Omental fat pad (tissue), 4 donors: ENCODE results near the gene DOCK4. TPM values are rescaled to one million over a fixed set of nuclear protein-coding genes. Genes with fewer than 3 reads are reported as not detected.

Source experiments
- ATAC-seq: fragments of 150-250 bp; one replicate; pipeline ENCODE4 v1.9.1; 2016; ENCODE audit warnings: mild to moderate bottlenecking, moderate library complexity; ENCODE audit not compliant: low FRiP score
- DNase-seq: peaks from one replicate; pipeline ENCODE4 v3.0.0-alpha.2; 2019; ENCODE audit warnings: low spot score
- small RNA-seq: library from RNA; depleted of rRNA; stranded (forward); fragments of <200 nt; gene quantifications from one replicate; pipeline ENCODE3, GENCODE V24; 2016
- total RNA-seq, 4 donors: library from RNA; depleted of rRNA; stranded (reverse); fragments of >200 nt; gene quantifications; one replicate each; pipeline ENCODE4 v1.1.0, GENCODE V29; 2016
- TF ChIP-seq, protein P1 (sequence below), 3 donors: fragments of 450-650 bp; IDR thresholded peaks; one replicate each; pipeline ENCODE4 v1.5.1; 2016 to 2017; ENCODE audit warnings: antibody characterized with exemption in 3 of 3, mild to moderate bottlenecking in 3 of 3, moderate library complexity in 2 of 3

The DOCK4 gene
- total RNA-seq, 4 donors from 2014 or later, result 47.5 to 86.9 (median 59.7) TPM

DNA sequence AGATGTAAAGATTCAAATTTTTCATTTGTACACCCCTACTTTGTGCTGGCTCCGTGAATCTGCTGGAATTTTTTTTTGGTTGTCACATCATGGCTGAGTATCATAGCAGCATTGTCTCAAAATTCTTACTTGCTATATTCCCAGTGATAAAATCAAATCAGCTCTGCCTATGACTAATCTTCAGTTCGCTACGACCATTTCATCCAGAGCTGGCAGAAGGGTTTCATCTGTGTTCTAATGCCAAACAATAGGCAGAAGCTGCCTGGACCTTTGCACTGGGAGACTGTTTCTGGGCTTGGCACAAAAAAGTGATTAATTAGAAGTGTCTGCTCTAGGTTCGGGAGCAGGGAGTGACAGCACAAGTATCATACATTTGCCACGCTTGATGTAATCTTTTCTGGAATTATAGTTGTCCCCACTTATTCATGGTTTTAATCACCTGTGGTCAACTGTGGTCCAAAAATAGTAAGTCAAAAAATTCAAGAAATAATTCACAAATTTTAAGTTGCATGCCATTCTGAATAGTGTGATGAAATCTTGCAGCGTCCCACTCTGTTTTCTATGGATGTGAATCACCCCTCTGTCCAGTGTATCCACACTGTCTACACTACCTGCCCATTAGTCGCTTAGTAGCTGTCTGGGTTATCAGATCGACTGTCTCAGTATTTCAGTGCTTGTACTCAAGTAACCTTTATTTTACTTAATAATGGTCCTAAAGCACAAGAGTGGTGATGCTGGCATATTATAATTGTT lies 523.4 kb downstream of the DOCK4 start:
- DNase-seq (no peak), ATAC-seq (no peak)
- TF ChIP-seq, protein P1, sequence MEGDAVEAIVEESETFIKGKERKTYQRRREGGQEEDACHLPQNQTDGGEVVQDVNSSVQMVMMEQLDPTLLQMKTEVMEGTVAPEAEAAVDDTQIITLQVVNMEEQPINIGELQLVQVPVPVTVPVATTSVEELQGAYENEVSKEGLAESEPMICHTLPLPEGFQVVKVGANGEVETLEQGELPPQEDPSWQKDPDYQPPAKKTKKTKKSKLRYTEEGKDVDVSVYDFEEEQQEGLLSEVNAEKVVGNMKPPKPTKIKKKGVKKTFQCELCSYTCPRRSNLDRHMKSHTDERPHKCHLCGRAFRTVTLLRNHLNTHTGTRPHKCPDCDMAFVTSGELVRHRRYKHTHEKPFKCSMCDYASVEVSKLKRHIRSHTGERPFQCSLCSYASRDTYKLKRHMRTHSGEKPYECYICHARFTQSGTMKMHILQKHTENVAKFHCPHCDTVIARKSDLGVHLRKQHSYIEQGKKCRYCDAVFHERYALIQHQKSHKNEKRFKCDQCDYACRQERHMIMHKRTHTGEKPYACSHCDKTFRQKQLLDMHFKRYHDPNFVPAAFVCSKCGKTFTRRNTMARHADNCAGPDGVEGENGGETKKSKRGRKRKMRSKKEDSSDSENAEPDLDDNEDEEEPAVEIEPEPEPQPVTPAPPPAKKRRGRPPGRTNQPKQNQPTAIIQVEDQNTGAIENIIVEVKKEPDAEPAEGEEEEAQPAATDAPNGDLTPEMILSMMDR (IDR thresholded peaks at IDR 0.05), result no peak

DNA sequence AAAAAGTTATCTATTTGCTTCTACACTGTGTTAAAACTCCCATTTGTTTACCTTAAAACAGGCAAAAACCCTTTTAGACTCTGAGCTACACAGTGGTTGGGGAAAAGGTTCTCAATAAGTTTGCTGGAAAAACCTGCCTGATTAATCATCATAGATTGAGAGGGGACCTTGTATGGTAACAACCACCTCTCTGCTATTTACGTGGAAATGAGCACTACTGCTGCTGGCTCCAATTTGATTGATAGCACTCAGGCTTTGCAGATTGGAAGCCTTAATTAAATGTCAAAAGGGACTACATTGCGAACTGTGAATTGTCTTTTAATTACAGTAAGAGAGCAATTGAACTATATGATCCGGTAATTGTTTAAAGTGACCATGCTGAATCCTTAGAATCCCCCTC lies 525.0 kb downstream of the DOCK4 start:
- TF ChIP-seq, protein P1 (IDR thresholded peaks at IDR 0.05), result no peak
- no peak for ATAC-seq
- no peak for DNase-seq

DNA sequence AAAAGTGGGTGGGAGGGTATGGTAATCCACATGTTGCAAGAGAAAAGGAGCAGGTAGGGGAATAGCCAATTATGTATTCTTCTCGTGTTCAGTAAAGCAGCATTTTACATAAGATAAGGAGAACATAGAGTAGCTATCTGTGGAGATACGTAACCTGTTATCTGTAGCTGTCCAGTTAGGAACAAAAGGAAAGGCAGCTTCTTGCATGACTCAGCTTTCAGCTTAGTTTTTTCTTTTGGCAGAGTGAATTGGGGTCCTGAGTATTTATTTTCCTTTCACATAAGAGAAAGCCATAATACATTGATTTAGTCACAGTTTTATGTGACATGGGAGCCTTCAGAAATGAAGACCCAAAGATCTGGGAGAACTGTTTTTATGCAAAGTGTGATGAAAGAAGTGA lies 527.2 kb downstream of the DOCK4 start:
- ATAC-seq, result no peak
- TF ChIP-seq, protein P1 (IDR thresholded peaks at IDR 0.05), result no peak
- no peak for DNase-seq

DNA sequence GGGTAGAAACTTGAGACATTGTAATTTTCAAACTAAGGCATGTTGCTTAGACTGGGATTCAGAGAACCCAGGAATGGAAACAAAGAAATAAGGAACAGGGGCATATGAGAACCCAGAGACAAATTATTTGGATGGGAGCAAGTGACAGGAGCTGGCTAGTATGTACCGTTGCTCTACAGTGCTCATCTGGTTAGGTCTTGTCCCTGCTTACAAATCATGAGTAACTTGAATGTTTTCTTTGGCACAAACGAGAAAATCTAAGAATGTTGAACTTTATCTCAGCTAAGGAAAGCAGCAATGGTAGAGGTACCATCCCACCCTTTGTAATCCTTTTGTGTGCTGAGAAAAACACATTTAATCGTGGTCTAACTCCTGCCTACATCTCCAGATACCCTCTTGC lies 527.9 kb downstream of the DOCK4 start:
- DNase-seq (no peak), ATAC-seq (no peak)
- TF ChIP-seq, protein P1 (IDR thresholded peaks at IDR 0.05), result no peak

GRCh38 chr7:111677848-111678247 lies 528.4 kb downstream of the DOCK4 start:
- TF ChIP-seq, protein P1 (IDR thresholded peaks at IDR 0.05), result no peak
- no peak for DNase-seq
- ATAC-seq, result no peak

DNA sequence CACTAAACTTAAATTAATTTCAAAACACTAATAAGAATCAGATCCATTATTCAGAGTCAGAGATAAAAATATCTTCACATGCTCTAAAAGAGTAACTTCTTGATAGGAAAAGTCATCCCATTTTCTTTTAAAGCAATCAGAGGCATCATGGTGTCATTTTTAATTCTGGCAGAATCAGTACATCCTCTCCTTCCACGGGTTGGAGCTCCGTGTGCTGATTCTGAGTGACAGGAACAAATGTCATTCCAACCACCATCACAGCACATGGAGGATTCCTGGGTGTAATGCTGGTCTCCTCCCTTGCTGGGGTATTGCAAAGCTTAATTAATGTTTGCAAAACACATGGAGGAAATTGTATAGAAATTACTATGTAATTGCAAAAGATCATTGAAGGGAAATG lies 529.4 kb downstream of the DOCK4 start:
- ATAC-seq, result no peak
- TF ChIP-seq, protein P1 (IDR thresholded peaks at IDR 0.05), result no peak
- no peak for DNase-seq

Small RNA genes within 50 kb of the gene (small RNA-seq; reads per million reads assigned to genes)
- not detected for gene RNA5SP237

Other genes starting within 250 kb of the DOCK4 start
- 10 to 100 TPM; 15.9 to 24.9 (median 19.3) TPM for gene ZNF277, start 296 bp upstream of the DOCK4 start, total RNA-seq
- gene IFRD1, start 244.1 kb upstream of the DOCK4 start, total RNA-seq, result 10 to 100 TPM; 78.5 to 85.1 (median 80.4) TPM